ENCODE results near the gene PDZRN3.

PDZRN3 gene

DNA sequence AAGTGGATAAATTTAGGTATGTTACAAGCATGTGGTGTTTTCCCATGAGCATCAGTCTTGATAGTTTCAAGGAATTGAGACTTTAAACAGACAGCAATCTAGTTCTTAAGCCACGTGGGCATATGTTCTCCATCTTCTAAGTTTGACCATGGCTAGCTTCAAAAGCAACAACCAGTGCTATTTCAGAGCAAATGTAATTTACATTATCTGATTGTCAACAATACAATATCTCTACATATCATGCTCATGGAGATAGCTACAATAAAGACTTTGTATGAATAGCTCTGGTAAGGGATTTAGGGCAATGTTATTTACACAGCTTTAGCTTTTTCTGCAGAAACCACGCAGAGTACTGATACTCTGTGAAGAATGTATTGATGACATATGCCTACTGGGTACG lies 38.8 kb upstream of the PDZRN3 start:
- TF ChIP-seq CTCF (conservative IDR thresholded peaks at IDR 0.05; ENCODE audit: low read length): no peak
- H3K4me3 ChIP-seq (ENCODE audit: low read length): no peak overlapping the region
- no peak for DNase-seq (ENCODE audit: low read depth)

- peak; percentile 80 for DNase-seq (ENCODE audit: low read depth)
- no peak for TF ChIP-seq CTCF (conservative IDR thresholded peaks at IDR 0.05; ENCODE audit: low read length)
- H3K4me3 ChIP-seq (ENCODE audit: low read length): no peak overlapping the region
Observed at GRCh38 chr3:73661265-73661664, 36.5 kb upstream of the PDZRN3 start.

GRCh38 chr3:73658227-73658626 lies 33.5 kb upstream of the PDZRN3 start:
- TF ChIP-seq CTCF (conservative IDR thresholded peaks at IDR 0.05; ENCODE audit: low read length): no peak

DNA sequence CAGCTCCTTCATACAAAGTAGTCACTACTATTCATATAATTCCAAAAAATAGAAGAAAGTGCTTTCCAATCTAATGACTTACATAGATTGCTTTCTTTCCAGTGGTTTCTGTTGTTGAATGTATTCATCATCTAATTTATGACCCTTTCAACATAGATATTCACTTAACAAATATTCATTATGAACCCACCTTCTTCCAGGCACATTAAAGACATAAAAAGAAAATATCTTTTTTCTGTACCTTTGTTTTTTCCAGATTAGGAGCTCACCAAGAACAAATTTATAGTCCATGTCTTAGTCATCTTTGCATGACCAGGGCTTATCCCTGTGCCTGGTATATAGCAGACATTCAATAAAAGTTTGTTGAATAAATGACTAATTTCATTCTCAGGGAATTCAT lies 32.4 kb upstream of the PDZRN3 start:
- no peak for TF ChIP-seq CTCF (conservative IDR thresholded peaks at IDR 0.05; ENCODE audit: low read length)
- DNase-seq (ENCODE audit: low read depth): no peak

More at GRCh38 chr3:73658227-73658626, 33.5 kb upstream of the PDZRN3 start:
- DNase-seq (ENCODE audit: low read depth): peak; percentile 21
- H3K4me3 ChIP-seq (ENCODE audit: low read length): no peak overlapping the region

GRCh38 chr3:73656241-73656890 lies 31.6 kb upstream of the PDZRN3 start:
- DNase-seq (ENCODE audit: low read depth): peak; percentile 85
- H3K4me3 ChIP-seq (ENCODE audit: low read length): no peak overlapping the region

More for the DNA sequence above, 32.4 kb upstream of the PDZRN3 start:
- no peak overlapping the region for H3K4me3 ChIP-seq (ENCODE audit: low read length)

DNA sequence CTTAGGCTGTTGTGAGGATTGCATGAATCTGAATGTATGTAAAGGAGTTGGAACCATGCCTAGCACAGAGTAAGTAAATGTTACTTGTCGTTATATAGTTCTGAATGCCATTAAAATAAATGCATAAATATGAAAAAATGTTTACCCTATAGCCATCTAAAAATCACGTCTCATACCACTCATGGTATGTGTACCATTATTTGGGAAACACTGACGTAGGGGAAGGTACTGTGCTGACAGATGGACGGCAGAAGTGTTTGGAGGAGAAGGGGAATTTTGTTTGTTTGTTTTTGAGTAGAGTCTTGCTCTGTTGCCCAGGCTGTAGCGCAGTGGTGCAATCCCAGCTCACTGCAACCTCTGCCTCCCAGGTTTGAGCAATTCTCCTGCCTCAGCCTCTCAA lies 30.5 kb upstream of the PDZRN3 start:
- no peak for DNase-seq (ENCODE audit: low read depth)
- H3K4me3 ChIP-seq (ENCODE audit: low read length): no peak overlapping the region
- no peak for TF ChIP-seq CTCF (conservative IDR thresholded peaks at IDR 0.05; ENCODE audit: low read length)

More at GRCh38 chr3:73656241-73656890, 31.6 kb upstream of the PDZRN3 start:
- TF ChIP-seq CTCF (conservative IDR thresholded peaks at IDR 0.05; ENCODE audit: low read length): no peak

DNA sequence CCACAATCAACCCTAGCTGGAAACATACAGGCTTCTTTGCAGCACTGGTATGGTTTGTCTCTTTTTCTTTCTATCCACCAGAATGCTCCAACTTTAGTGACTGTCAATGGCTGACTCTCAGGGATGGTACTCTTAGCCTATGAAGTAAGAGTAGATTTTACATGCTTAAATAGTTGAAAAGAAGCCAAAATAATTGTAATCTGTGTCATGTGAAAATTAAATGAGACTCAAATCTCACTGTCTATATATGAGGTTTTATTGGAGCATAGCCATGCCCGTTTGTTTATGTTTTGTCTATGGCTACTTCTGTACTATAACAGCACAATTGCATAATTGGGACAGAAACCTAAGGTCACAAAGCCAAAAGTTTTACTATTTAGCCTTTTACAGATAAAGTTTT lies 29.1 kb upstream of the PDZRN3 start:
- peak; percentile 75 for DNase-seq (ENCODE audit: low read depth)
- H3K4me3 ChIP-seq (ENCODE audit: low read length): no peak overlapping the region
- TF ChIP-seq CTCF (conservative IDR thresholded peaks at IDR 0.05; ENCODE audit: low read length): no peak

All from AG10803 (cell line).